Thoracic aorta (tissue), 2 donors: ENCODE results near the gene XPR1. TPM values are rescaled to one million over a fixed set of nuclear protein-coding genes. Genes with fewer than 3 reads are reported as not detected.
"Not testable (repeated sequence)": the region's sequence is repeated elsewhere in the genome, so short reads cannot be mapped to it uniquely, and the experiment has no call there.

Experiments
- ATAC-seq: fragments of 150-250 bp; one replicate; pipeline ENCODE4 v1.8.0; 2017; ENCODE audit warnings: low read depth; ENCODE audit not compliant: insufficient number of reproducible peaks, low FRiP score
- DNase-seq: peaks from one replicate; pipeline ENCODE4 v3.0.0-alpha.2; 2020; ENCODE audit warnings: low spot score
- H3K27ac ChIP-seq, 2 donors: fragments of 200-600 bp; sonication (generic); 1 replicate in 1 of 2; 2 replicates in 1 of 2; pipeline ENCODE4 v1.5.1; 2016; ENCODE audit warnings: mild to moderate bottlenecking in 2 of 2, moderate library complexity in 2 of 2
- H3K27me3 ChIP-seq: fragments of 200-600 bp; sonication (generic); replicated peaks from 2 replicates; pipeline ENCODE4 v1.6.0; 2016; ENCODE audit warnings: mild to moderate bottlenecking; ENCODE audit not compliant: insufficient read depth
- H3K36me3 ChIP-seq: fragments of 200-600 bp; sonication (generic); one replicate; pipeline ENCODE4 v1.5.1; 2016
- H3K4me1 ChIP-seq, 2 donors: fragments of 200-600 bp; sonication (generic); 1 replicate in 1 of 2; 2 replicates in 1 of 2; pipeline versions ENCODE4 v1.5.1 to v1.6.0; 2016; ENCODE audit warnings: low read depth in 2 of 2, mild to moderate bottlenecking in 1 of 2; ENCODE audit not compliant: control insufficient read depth in 1 of 2
- H3K4me3 ChIP-seq: fragments of 200-600 bp; sonication (generic); 2 replicates; pipeline ENCODE4 v1.5.1; 2016; ENCODE audit warnings: mild to moderate bottlenecking
- H3K9me3 ChIP-seq: fragments of 200-600 bp; sonication (generic); 2 replicates; pipeline ENCODE4 v1.5.1; 2016
- total RNA-seq, 2 donors: library from RNA; depleted of rRNA; stranded (reverse); fragments of >200 nt; gene quantifications; one replicate each; pipeline versions ENCODE4 v1.1.0 to v1.2.3, GENCODE V29; 2016
- TF ChIP-seq, protein P1 (sequence below): fragments of 200-600 bp; sonication (generic); IDR thresholded peaks from one replicate; pipeline ENCODE4 v1.5.1; 2019; ENCODE audit warnings: antibody characterized with exemption

The XPR1 gene
- total RNA-seq, 2 donors from 2014 or later: 29.1 to 42.8 TPM

DNA sequence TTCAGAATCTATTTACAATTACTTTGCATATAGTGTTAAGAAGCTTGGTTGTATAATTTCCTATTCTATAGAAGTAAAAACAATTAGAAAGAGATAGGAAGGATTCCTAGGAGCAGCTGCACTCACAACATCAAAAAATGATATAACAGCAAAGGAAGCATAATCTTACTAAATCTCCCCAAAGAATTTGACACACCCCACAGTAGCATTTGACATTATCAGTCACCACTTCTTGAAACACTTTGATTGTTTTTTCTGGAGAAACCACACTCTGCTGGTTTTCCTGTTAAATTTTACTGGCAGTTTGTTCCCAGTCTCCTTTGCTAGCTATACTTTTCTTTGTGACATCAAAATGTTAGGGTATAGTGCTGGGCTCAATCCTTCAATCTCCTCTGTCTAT lies 180.1 kb downstream of the XPR1 start:
- no peak overlapping the region for H3K4me3 ChIP-seq
- no peak for ATAC-seq
- no peaks in the 10 kb centered on the region for H3K27me3 ChIP-seq
- peaks cover 10% of the 10 kb centered on the region for H3K36me3 ChIP-seq
- TF ChIP-seq, protein P1, sequence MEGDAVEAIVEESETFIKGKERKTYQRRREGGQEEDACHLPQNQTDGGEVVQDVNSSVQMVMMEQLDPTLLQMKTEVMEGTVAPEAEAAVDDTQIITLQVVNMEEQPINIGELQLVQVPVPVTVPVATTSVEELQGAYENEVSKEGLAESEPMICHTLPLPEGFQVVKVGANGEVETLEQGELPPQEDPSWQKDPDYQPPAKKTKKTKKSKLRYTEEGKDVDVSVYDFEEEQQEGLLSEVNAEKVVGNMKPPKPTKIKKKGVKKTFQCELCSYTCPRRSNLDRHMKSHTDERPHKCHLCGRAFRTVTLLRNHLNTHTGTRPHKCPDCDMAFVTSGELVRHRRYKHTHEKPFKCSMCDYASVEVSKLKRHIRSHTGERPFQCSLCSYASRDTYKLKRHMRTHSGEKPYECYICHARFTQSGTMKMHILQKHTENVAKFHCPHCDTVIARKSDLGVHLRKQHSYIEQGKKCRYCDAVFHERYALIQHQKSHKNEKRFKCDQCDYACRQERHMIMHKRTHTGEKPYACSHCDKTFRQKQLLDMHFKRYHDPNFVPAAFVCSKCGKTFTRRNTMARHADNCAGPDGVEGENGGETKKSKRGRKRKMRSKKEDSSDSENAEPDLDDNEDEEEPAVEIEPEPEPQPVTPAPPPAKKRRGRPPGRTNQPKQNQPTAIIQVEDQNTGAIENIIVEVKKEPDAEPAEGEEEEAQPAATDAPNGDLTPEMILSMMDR: no peak
- DNase-seq: no peak
- no peaks in the 10 kb centered on the region for H3K9me3 ChIP-seq
- no peaks in the 10 kb centered on the region for H3K4me1 ChIP-seq
- H3K27ac ChIP-seq: no peak overlapping the region

DNA sequence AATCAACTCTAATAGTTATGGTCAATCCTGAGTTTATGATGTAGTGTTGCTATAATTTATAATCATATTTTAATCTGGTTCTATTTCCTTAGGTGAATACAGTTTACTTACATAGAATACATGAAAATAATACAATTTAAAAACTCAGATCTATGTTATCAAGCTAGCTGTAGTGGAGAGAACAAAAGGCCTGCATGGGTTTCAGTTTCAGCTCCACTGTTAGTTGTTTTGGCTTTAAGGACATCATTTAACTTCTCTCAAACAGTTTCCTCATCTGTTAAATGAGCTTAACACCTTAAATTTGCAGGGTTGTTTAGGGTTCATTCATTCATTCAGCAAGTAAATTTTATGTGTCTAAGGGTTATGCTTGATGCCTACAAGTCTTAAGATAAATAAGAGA lies 182.4 kb downstream of the XPR1 start:
- no peak for ATAC-seq
- Histone ChIP-seq H3K4me1 (no peaks in the 10 kb centered on the region), H3K9me3 (no peaks in the 10 kb centered on the region), H3K4me3 (no peak overlapping the region), H3K27ac (no peak overlapping the region), H3K27me3 (no peaks in the 10 kb centered on the region), H3K36me3 (peaks cover 10% of the 10 kb centered on the region)
- TF ChIP-seq, protein P1: no peak
- no peak for DNase-seq

DNA sequence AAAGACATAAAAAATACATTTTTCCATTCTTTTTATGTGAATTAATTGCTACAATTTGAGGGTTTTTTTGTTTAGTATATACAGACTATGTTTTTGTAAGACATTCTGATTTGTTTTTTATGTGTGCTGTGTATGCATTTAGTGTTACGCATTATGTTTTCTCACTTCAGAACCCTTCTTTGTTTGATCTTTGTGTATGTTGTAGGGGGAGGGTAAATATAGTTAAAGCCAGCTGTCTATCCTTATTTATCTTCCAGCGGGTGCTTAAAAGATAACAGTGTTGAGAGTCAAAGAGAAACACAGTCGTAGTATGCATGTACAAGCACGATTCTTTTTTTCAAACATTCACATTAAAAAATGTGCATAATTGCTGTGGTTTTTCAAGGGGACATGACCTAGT lies 183.4 kb downstream of the XPR1 start:
- H3K4me1 ChIP-seq: no peaks in the 10 kb centered on the region
- peaks cover 10% of the 10 kb centered on the region for H3K36me3 ChIP-seq
- ATAC-seq (no peak), DNase-seq (no peak)
- H3K4me3 ChIP-seq: no peak overlapping the region
- H3K9me3 ChIP-seq: no peaks in the 10 kb centered on the region
- TF ChIP-seq, protein P1: no peak
- no peak overlapping the region for H3K27ac ChIP-seq
- H3K27me3 ChIP-seq: no peaks in the 10 kb centered on the region

DNA sequence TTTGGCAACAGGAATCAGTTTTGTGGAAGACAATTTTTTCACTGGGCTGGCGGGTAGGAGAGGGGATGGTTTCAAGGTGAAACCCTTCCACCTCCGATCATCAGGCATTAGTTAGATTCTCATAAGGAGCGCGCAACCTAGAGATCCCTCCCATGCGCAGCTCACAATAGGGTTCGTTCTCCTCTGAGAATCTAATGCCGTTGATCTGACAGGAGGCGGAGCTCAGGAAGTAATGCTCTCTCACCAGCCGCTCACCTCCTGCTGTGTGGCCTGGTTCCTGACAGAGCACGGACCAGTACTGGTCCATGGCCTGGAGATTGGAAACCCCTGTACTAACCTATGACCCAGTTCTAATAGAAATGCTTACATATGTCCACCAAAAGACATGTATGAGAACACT lies 184.3 kb downstream of the XPR1 start:
- DNase-seq (no peak), ATAC-seq (no peak)
- H3K27ac ChIP-seq: no peak overlapping the region
- no peak overlapping the region for H3K4me3 ChIP-seq
- TF ChIP-seq, protein P1: no peak
- H3K27me3 ChIP-seq: no peaks in the 10 kb centered on the region
- H3K9me3 ChIP-seq: no peaks in the 10 kb centered on the region
- peaks cover 10% of the 10 kb centered on the region for H3K36me3 ChIP-seq
- no peaks in the 10 kb centered on the region for H3K4me1 ChIP-seq

DNA sequence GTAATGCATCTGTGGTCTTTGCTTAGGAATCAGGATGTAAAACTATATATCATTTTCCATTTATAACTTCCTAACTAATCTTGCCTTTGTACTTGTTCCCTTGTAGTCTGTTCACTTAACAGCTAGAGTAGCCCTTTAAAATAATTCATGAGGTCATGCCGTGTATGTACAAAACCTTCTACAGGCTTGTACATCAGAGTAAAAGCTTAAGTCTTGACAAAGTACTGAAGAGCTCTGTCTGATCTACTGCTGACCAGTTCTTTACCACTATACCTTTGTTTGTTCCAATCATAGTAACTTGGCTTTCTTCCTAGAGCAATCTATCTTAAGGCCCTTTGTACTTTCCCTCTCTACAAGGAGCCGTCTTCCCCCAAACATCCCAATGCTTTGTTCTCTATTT lies 190.1 kb downstream of the XPR1 start:
- DNase-seq (no peak), ATAC-seq (no peak)
- Histone ChIP-seq H3K27ac (no peak overlapping the region), H3K27me3 (no peaks in the 10 kb centered on the region), H3K36me3 (no peaks in the 10 kb centered on the region), H3K9me3 (no peaks in the 10 kb centered on the region), H3K4me3 (no peak overlapping the region), H3K4me1 (no peaks in the 10 kb centered on the region)
- TF ChIP-seq, protein P1: no peak

DNA sequence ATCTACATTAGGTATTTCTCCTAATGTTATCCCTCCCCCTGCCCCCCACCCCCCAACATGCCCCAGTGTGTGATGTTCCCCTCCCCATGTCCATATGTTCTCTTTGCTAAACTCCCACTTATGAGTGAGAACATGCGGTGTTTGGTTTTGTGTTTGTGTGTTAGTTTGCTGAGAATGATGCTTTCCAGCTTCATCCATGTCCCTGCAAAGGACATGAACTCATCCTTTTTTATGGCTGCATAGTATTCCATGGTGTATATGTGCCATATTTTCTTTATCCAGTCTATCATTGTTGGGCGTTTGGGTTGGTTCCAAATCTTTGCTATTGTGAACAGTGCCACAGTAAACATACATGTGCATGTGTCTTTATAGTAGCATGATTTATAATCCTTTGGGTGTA lies 199.7 kb downstream of the XPR1 start:
- H3K27me3 ChIP-seq, H3K4me3 ChIP-seq, DNase-seq, H3K4me1 ChIP-seq, H3K27ac ChIP-seq, H3K9me3 ChIP-seq, H3K36me3 ChIP-seq, ATAC-seq: not testable (repeated sequence)

DNA sequence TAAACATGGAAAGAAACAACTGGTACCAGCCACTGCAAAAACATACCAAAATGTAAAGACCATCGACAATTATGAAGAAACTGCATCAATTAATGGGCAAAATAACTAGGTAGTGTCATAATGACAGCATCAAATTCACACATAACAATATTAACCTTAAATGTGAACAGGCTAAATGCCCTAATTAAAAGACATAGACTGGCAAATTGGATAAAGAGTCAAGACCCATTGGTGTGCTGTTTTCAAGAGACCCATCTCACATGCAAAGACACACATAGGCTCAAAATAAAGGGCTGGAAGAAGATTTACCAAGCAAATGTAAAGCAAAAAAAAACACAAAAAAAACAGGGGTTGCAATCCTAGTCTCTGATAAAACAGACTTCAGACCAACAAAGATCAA lies 201.4 kb downstream of the XPR1 start:
- not testable (repeated sequence) for H3K27me3 ChIP-seq, H3K4me1 ChIP-seq, ATAC-seq, H3K4me3 ChIP-seq, H3K27ac ChIP-seq, H3K36me3 ChIP-seq, DNase-seq, H3K9me3 ChIP-seq
